Left ventricle myocardium inferior (tissue), 1 donor: ENCODE data around the gene CD2. TPM values are rescaled to one million over a fixed set of nuclear protein-coding genes. Genes with fewer than 3 reads are reported as not detected.

Experiments used
- DNase-seq: peaks from one replicate; pipeline ENCODE4 v3.0.0-alpha.2; 2020
- H3K27ac ChIP-seq: fragments of 200-600 bp; replicated peaks from 2 replicates; pipeline ENCODE4 v1.8.0; 2021
- H3K27me3 ChIP-seq: fragments of 200-600 bp; 2 replicates; pipeline ENCODE4 v1.8.0; 2021; ENCODE audit warnings: low read depth
- H3K36me3 ChIP-seq: fragments of 200-600 bp; 2 replicates; pipeline ENCODE4 v1.8.0; 2021
- H3K4me1 ChIP-seq: fragments of 200-600 bp; 2 replicates; pipeline ENCODE4 v1.8.0; 2021
- H3K4me3 ChIP-seq: fragments of 200-600 bp; 2 replicates; pipeline ENCODE4 v1.8.0; 2021; ENCODE audit warnings: mild to moderate bottlenecking, moderate library complexity
- H3K9me3 ChIP-seq: fragments of 200-600 bp; replicated peaks from 2 replicates; pipeline ENCODE4 v1.8.0; 2021
- CTCF ChIP-seq: fragments of 200-600 bp; IDR thresholded peaks from 2 replicates; pipeline ENCODE4 v1.8.0; 2021; ENCODE audit warnings: antibody characterized with exemption, mild to moderate bottlenecking, borderline replicate concordance
- intact Hi-C: fragments of 100-400 bp; cut with micrococcal nuclease; formaldehyde crosslinking; loops from one replicate; pipeline ENCODE4 v1.11.0; 2022
- total RNA-seq: library from RNA; stranded (reverse); fragmentation: NEBNext Ultra II Directional; extraction: Animal tissue kit (Norgen Biotek cat#: 25700); gene quantifications from one replicate; pipeline ENCODE4 v1.2.1, GENCODE V29; 2021
- donor health status: DM: no; HTN: yes; CAD: no; lungs with severe emphysema.

CD2 gene
- total RNA-seq, 1 donor from 2014 or later, result 0.36 TPM

- no peak for DNase-seq
- Histone ChIP-seq H3K4me1 (no peaks in the 10 kb centered on the region), H3K9me3 (no peaks in the 10 kb centered on the region), H3K36me3 (no peaks in the 10 kb centered on the region), H3K27me3 (no peaks in the 10 kb centered on the region), H3K27ac (peak overlapping the region; percentile 8), H3K4me3 (no peak overlapping the region)
- intact Hi-C loops, result no loop called here
- TF ChIP-seq CTCF, result no peak
These were observed 9.0 kb downstream of the CD2 start for GRCh38 chr1:116763116-116763786.

- no peak overlapping the region for H3K4me3 ChIP-seq
- no peaks in the 10 kb centered on the region for H3K36me3 ChIP-seq
- no peak for DNase-seq
- no peaks in the 10 kb centered on the region for H3K4me1 ChIP-seq
- H3K9me3 ChIP-seq, result no peaks in the 10 kb centered on the region
- peak; percentile 58 for TF ChIP-seq CTCF
- H3K27ac ChIP-seq, result no peak overlapping the region
- no peaks in the 10 kb centered on the region for H3K27me3 ChIP-seq
- intact Hi-C loops, result no loop called here
These were observed 9.7 kb downstream of the CD2 start for GRCh38 chr1:116763787-116764465.

GRCh38 chr1:116764466-116764898 is 10.3 kb downstream of the CD2 start:
- Histone ChIP-seq H3K4me1 (no peaks in the 10 kb centered on the region), H3K36me3 (no peaks in the 10 kb centered on the region), H3K27ac (no peak overlapping the region), H3K27me3 (no peaks in the 10 kb centered on the region), H3K4me3 (no peak overlapping the region), H3K9me3 (no peaks in the 10 kb centered on the region)
- intact Hi-C loops, result no loop called here
- no peak for TF ChIP-seq CTCF
- no peak for DNase-seq

GRCh38 chr1:116764906-116765862 is 11.0 kb downstream of the CD2 start:
- Histone ChIP-seq H3K27ac (no peak overlapping the region), H3K9me3 (no peaks in the 10 kb centered on the region), H3K4me1 (no peaks in the 10 kb centered on the region), H3K4me3 (no peak overlapping the region), H3K27me3 (peaks cover under 1% of the 10 kb centered on the region), H3K36me3 (no peaks in the 10 kb centered on the region)
- TF ChIP-seq CTCF, result no peak
- intact Hi-C loops, result no loop called here
- DNase-seq, result no peak

GRCh38 chr1:116765962-116766361 is 11.7 kb downstream of the CD2 start:
- TF ChIP-seq CTCF, result no peak
- no peak overlapping the region for H3K4me3 ChIP-seq
- H3K27ac ChIP-seq, result no peak overlapping the region
- no peaks in the 10 kb centered on the region for H3K4me1 ChIP-seq
- peaks cover 5% of the 10 kb centered on the region for H3K27me3 ChIP-seq
- H3K36me3 ChIP-seq, result no peaks in the 10 kb centered on the region
- no peaks in the 10 kb centered on the region for H3K9me3 ChIP-seq
- intact Hi-C loops, result no loop called here
- DNase-seq, result no peak
